ENCODE data around the gene TSSC4. TPM values are rescaled to one million over a fixed set of nuclear protein-coding genes. Genes with fewer than 3 reads are reported as not detected.
A peak's percentile ranks its signal among the peaks of the same experiment; 100 is the strongest.

The TSSC4 gene
- total RNA-seq, 1 donor from 2014 or later: 38.8 TPM

DNA sequence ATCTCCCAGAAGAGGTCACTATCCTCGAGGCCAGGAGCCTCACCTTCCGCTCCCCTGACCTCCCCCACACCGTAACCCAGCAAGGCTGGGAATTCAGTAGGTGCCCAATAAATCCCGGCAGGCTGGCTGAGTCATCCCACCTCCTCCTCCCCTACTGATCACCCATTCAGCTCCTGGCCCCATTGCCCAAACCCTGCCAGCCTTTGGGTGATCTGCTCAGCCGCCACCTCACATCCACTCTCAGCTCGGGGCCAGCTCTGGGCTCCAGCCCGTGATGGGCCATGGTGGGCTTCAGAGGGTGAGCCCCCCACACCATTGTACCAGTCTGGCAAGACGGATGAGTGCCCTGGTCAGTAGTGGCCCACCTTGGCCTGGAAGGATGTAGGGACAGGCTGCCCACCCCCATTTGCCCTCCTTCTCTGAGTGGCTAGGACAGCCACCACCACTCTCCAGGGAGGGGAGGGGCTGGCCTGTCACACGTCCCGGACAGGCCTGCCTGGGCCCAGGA lies 35.5 kb downstream of the TSSC4 start:
- DNase-seq: peak; percentile 26
- TF ChIP-seq, protein P1, sequence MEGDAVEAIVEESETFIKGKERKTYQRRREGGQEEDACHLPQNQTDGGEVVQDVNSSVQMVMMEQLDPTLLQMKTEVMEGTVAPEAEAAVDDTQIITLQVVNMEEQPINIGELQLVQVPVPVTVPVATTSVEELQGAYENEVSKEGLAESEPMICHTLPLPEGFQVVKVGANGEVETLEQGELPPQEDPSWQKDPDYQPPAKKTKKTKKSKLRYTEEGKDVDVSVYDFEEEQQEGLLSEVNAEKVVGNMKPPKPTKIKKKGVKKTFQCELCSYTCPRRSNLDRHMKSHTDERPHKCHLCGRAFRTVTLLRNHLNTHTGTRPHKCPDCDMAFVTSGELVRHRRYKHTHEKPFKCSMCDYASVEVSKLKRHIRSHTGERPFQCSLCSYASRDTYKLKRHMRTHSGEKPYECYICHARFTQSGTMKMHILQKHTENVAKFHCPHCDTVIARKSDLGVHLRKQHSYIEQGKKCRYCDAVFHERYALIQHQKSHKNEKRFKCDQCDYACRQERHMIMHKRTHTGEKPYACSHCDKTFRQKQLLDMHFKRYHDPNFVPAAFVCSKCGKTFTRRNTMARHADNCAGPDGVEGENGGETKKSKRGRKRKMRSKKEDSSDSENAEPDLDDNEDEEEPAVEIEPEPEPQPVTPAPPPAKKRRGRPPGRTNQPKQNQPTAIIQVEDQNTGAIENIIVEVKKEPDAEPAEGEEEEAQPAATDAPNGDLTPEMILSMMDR (IDR thresholded peaks at IDR 0.05): no peak
- intact Hi-C loops (cut with DNase I): no loop called here
- Histone ChIP-seq H3K27me3 (ENCODE audit: low read depth) (no peaks in the 10 kb centered on the region), H3K4me1 (no peaks in the 10 kb centered on the region), H3K4me3 (no peak overlapping the region), H3K36me3 (no peaks in the 10 kb centered on the region), H3K27ac (no peak overlapping the region), H3K9me3 (no peaks in the 10 kb centered on the region)
- ATAC-seq: no peak

DNA sequence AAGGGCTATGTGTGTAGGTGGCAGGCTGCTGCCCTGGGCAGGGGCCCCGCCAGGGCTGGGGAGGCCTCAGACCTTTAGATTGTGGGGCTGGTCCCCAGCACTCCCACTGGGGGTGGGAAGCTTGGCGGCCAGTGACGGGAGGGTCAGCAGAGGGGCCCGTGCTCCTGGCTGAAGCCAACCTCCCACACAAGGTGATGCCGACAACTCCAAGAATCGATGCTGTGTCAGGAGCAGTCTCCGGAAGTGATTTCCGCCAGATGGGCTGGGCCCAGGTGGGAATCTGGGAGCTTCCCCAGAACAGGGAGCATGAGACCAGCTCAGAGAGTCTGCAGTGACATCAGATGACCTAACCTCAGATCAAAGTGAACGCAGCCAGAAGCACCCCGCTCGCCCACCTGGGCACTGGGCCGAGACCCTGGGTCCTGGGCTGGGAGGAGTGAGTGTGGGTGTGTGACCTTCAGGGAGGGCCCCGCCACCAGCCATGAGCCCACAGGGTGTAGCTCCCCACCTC lies 36.0 kb downstream of the TSSC4 start:
- H3K27me3 ChIP-seq (ENCODE audit: low read depth): no peaks in the 10 kb centered on the region
- DNase-seq (peak; percentile 30), ATAC-seq (no peak)
- intact Hi-C loops (cut with DNase I): no loop called here
- H3K9me3 ChIP-seq: no peaks in the 10 kb centered on the region
- H3K4me3 ChIP-seq: no peak overlapping the region
- TF ChIP-seq, protein P1 (IDR thresholded peaks at IDR 0.05): no peak
- no peak overlapping the region for H3K27ac ChIP-seq
- no peaks in the 10 kb centered on the region for H3K4me1 ChIP-seq
- H3K36me3 ChIP-seq: no peaks in the 10 kb centered on the region

DNA sequence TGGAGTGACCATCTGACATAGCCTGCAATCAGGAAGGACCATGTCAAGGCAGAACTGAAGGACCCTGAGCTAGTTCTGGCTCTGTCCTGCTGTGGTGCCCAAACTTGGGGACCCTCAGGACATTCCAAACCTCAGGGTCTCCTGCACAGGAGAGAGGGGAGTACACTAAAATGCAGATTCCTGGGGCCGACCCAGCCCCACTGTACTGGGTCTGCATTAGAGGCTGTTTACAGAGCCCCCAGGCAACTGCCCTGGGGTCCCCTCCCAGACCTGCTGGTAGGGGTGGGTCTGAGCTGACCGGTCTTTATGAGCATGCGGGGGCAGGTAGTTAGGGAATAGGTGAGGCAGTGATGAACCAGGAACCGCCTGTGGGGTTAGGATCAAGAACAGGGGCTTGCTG lies 37.0 kb downstream of the TSSC4 start:
- Histone ChIP-seq H3K9me3 (no peaks in the 10 kb centered on the region), H3K4me3 (no peak overlapping the region), H3K36me3 (no peaks in the 10 kb centered on the region), H3K27me3 (ENCODE audit: low read depth) (no peaks in the 10 kb centered on the region), H3K27ac (no peak overlapping the region), H3K4me1 (no peaks in the 10 kb centered on the region)
- TF ChIP-seq, protein P1 (IDR thresholded peaks at IDR 0.05): no peak
- DNase-seq: no peak
- intact Hi-C loops (cut with DNase I): no loop called here
- no peak for ATAC-seq

DNA sequence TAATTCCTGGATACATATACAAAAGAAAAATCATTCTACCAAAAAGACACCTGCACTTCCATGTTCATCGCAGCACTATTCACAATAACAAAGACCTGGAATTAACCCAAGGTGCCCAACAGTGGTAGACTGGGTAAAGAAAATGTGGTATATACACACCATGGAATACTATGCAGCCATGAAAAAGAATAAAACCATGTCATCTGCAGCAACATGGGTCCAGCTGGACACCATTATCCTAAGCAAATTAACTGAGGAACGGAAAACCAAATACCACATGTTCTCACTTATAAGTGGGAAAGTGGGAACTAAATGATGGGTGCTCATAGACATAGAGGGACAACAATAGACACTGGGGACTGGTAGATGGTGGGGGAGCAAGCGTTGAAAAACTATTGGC lies 39.3 kb downstream of the TSSC4 start:
- Histone ChIP-seq H3K9me3 (no peaks in the 10 kb centered on the region), H3K4me3 (no peak overlapping the region), H3K4me1 (peaks cover 8% of the 10 kb centered on the region), H3K36me3 (no peaks in the 10 kb centered on the region), H3K27me3 (ENCODE audit: low read depth) (peaks cover 4% of the 10 kb centered on the region), H3K27ac (no peak overlapping the region)
- DNase-seq: no peak
- no peak for ATAC-seq
- intact Hi-C loops (cut with DNase I): loop anchor here (10.0 kb wide), 1 partner anchor 455 kb away; no protein-coding TSS in a partner anchor
- TF ChIP-seq, protein P1 (IDR thresholded peaks at IDR 0.05): no peak

DNA sequence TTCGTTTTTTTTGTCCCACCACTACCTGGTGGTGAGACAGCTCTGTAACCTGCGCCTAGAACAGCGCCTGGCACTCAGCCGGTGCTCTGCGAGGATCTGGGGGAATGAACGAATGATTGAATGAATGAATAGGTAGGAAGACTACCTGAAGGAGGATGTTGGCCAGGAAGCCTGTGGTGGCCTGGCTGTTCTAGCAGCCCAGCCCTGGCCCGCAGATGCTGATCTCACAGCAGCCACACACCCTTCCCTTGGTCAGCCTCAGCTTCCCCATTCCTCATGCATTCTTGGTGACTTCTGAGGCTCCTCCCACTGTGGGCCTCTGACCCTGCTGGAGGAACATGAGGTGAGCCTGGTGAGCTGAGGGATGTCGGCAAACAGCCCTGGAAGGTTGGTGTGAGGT lies 40.1 kb downstream of the TSSC4 start:
- Histone ChIP-seq H3K27me3 (ENCODE audit: low read depth) (peaks cover 4% of the 10 kb centered on the region), H3K27ac (no peak overlapping the region), H3K9me3 (no peaks in the 10 kb centered on the region), H3K36me3 (no peaks in the 10 kb centered on the region), H3K4me3 (no peak overlapping the region), H3K4me1 (peaks cover 11% of the 10 kb centered on the region)
- TF ChIP-seq, protein P1 (IDR thresholded peaks at IDR 0.05): no peak
- intact Hi-C loops (cut with DNase I): loop anchor here (10.0 kb wide), 1 partner anchor 454 kb away; no protein-coding TSS in a partner anchor
- ATAC-seq: no peak
- peak; percentile 55 for DNase-seq

Measured in lower lobe of right lung (tissue), 2 donors.